H1 (cell line): ENCODE results near the gene RABEP2. TPM values are rescaled to one million over a fixed set of nuclear protein-coding genes. Genes with fewer than 3 reads are reported as not detected.

Experiments used
- CTCF ChIA-PET: fragments of 300-600 bp; sonication (Branson Sonifier 250); formaldehyde crosslinking; loops from one replicate; lab custom pipeline; 2021; ENCODE audit not compliant: partially characterized antibody; lab: Charles Lee
- POLR2A ChIA-PET: fragments of 300-600 bp; sonication (Branson Sonifier 250); formaldehyde crosslinking; loops from one replicate; lab custom pipeline; 2021; ENCODE audit warnings: inconsistent platforms; ENCODE audit not compliant: partially characterized antibody; lab: Charles Lee
- DNase-seq, 2 experiments: peaks; one replicate each; pipeline versions ENCODE4 v3.0.0 to v3.0.0-alpha.2; 2010 to 2022; ENCODE audit warnings: low spot score in 2 of 2, low read depth in 1 of 2, mixed read lengths in 1 of 2
- FAIRE-seq: peaks from 2 replicates; lab custom pipeline; 2011; peaks lifted over from hg19 to GRCh38; lab: Jason Lieb, UNC
- H2AFZ ChIP-seq: 2 replicates; pipeline ENCODE4 v1.8.1; 2012; ENCODE audit warnings: low read length, inconsistent platforms
- H2AK5ac ChIP-seq: 2 replicates; pipeline ENCODE4 v1.6.1; 2013; ENCODE audit warnings: low read depth, low read length
- H2BK120ac ChIP-seq: replicated peaks from 2 replicates; pipeline ENCODE3; 2013; ENCODE audit warnings: low read depth, low read length, inconsistent platforms
- H2BK12ac ChIP-seq: 2 replicates; pipeline ENCODE4 v1.6.1; 2013; ENCODE audit warnings: low read depth, low read length
- H2BK15ac ChIP-seq: 2 replicates; pipeline ENCODE4 v1.6.1; 2013; ENCODE audit warnings: low read length
- H2BK20ac ChIP-seq: 2 replicates; pipeline ENCODE4 v1.6.1; 2013; ENCODE audit warnings: low read length
- H2BK5ac ChIP-seq: 2 replicates; pipeline ENCODE4 v1.6.1; 2013; ENCODE audit warnings: low read depth, low read length
- H3K14ac ChIP-seq: 2 replicates; pipeline ENCODE4 v1.6.1; 2013; ENCODE audit warnings: inconsistent platforms; ENCODE audit not compliant: insufficient read length
- H3K18ac ChIP-seq: 2 replicates; pipeline ENCODE4 v1.6.1; 2013; ENCODE audit warnings: low read length; ENCODE audit errors: extremely low read depth
- H3K23ac ChIP-seq: 2 replicates; pipeline ENCODE4 v1.6.1; 2013; ENCODE audit warnings: inconsistent platforms; ENCODE audit not compliant: insufficient read length
- H3K23me2 ChIP-seq: 2 replicates; pipeline ENCODE4 v1.6.1; 2013; ENCODE audit warnings: low read depth, low read length
- H3K27ac ChIP-seq: 2 replicates; pipeline ENCODE4 v1.6.1; 2011; ENCODE audit warnings: low read depth, low read length, inconsistent platforms
- H3K27me3 ChIP-seq, 4 experiments: replicated peaks in 1 of 4; 1 replicate in 1 of 4; 2 replicates in 3 of 4; pipeline versions ENCODE4 v1.6.1 to v1.8.1; 2011 to 2013; ENCODE audit warnings: low read length in 3 of 4, mild to moderate bottlenecking in 3 of 4, inconsistent platforms in 2 of 4, mixed read lengths in 2 of 4, moderate library complexity in 1 of 4; ENCODE audit not compliant: control insufficient read depth in 3 of 4, insufficient read depth in 3 of 4; ENCODE audit errors: extremely low read depth in 1 of 4
- H3K36me3 ChIP-seq, 4 experiments: 2 replicates each; pipeline versions ENCODE4 v1.6.1 to v1.8.1; 2011 to 2013; ENCODE audit warnings: mild to moderate bottlenecking in 4 of 4, low read length in 3 of 4, moderate library complexity in 2 of 4, control low read depth in 1 of 4, inconsistent platforms in 1 of 4; ENCODE audit not compliant: insufficient read depth in 4 of 4, control insufficient read depth in 2 of 4
- H3K4ac ChIP-seq: replicated peaks from 2 replicates; pipeline ENCODE3; 2013; ENCODE audit warnings: low read length, low read depth, mixed read lengths, inconsistent platforms; ENCODE audit not compliant: insufficient read length
- H3K4me1 ChIP-seq, 4 experiments: replicated peaks in 1 of 4; 1 replicate in 1 of 4; 2 replicates in 3 of 4; pipeline versions ENCODE4 v1.6.1 to v1.8.1; 2011 to 2013; ENCODE audit warnings: low read length in 3 of 4, inconsistent platforms in 2 of 4, mixed read lengths in 1 of 4; ENCODE audit not compliant: insufficient read depth in 4 of 4, control insufficient read depth in 3 of 4
- H3K4me2 ChIP-seq, 2 experiments: 2 replicates each; pipeline versions ENCODE4 v1.6.1 to v1.8.1; 2011 to 2013; ENCODE audit warnings: low read depth in 2 of 2, low read length in 2 of 2, control low read depth in 1 of 2, inconsistent platforms in 1 of 2, mild to moderate bottlenecking in 1 of 2; ENCODE audit not compliant: insufficient read depth in 1 of 2
- H3K4me3 ChIP-seq, 4 experiments: fragments of 200-600, 300-600 bp in 1 of 4; sonication (generic), shearing (Covaris generic), sonication (Bioruptor Twin) in 1 of 4; 2 replicates each; pipeline versions ENCODE4 v1.5.1 to v1.8.1; 2011 to 2016; ENCODE audit warnings: low read length in 4 of 4, low read depth in 3 of 4, control low read depth in 2 of 4, inconsistent platforms in 2 of 4, mild to moderate bottlenecking in 2 of 4, mixed read lengths in 1 of 4, moderate library complexity in 1 of 4; ENCODE audit not compliant: insufficient read depth in 2 of 4; ENCODE audit errors: extremely low read depth in 1 of 4
- H3K56ac ChIP-seq: replicated peaks from 2 replicates; pipeline ENCODE3; 2013; ENCODE audit warnings: low read depth, mild to moderate bottlenecking, mixed read lengths, low read length, inconsistent platforms; ENCODE audit not compliant: insufficient read length
- H3K79me1 ChIP-seq: 2 replicates; pipeline ENCODE4 v1.6.1; 2013; ENCODE audit warnings: low read depth, low read length, control low read depth
- H3K79me2 ChIP-seq, 2 experiments: 2 replicates each; pipeline versions ENCODE4 v1.6.1 to v1.8.1; 2012 to 2013; ENCODE audit warnings: low read length in 2 of 2, mild to moderate bottlenecking in 2 of 2, inconsistent platforms in 1 of 2; ENCODE audit not compliant: insufficient read depth in 2 of 2, control insufficient read depth in 1 of 2
- H3K9ac ChIP-seq, 4 experiments: replicated peaks in 1 of 4; 1 replicate in 1 of 4; 2 replicates in 3 of 4; pipeline versions ENCODE4 v1.6.1 to v1.8.1; 2011 to 2013; ENCODE audit warnings: low read depth in 3 of 4, low read length in 3 of 4, control low read depth in 2 of 4, mild to moderate bottlenecking in 2 of 4, moderate library complexity in 2 of 4, inconsistent platforms in 1 of 4; ENCODE audit errors: extremely low read depth in 1 of 4
- H3K9me3 ChIP-seq, 2 experiments: 2 replicates each; pipeline versions ENCODE4 v1.6.1 to v1.8.1; 2012 to 2013; ENCODE audit warnings: mild to moderate bottlenecking in 2 of 2, moderate library complexity in 2 of 2, control low read depth in 1 of 2, inconsistent platforms in 1 of 2, low read depth in 1 of 2, low read length in 1 of 2, mixed read lengths in 1 of 2; ENCODE audit not compliant: insufficient read depth in 2 of 2
- H4K20me1 ChIP-seq, 2 experiments: replicated peaks in 1 of 2; 2 replicates each; pipeline versions ENCODE3 to v1.8.1; 2011 to 2013; ENCODE audit warnings: inconsistent platforms in 2 of 2, low read length in 2 of 2, mild to moderate bottlenecking in 1 of 2; ENCODE audit not compliant: insufficient read depth in 2 of 2, control insufficient read depth in 1 of 2
- H4K5ac ChIP-seq: 2 replicates; pipeline ENCODE4 v1.6.1; 2013; ENCODE audit warnings: low read length, low read depth, mixed read lengths, inconsistent platforms; ENCODE audit not compliant: insufficient read length
- H4K8ac ChIP-seq: 2 replicates; pipeline ENCODE4 v1.8.0; 2013; ENCODE audit warnings: mild to moderate bottlenecking, moderate library complexity, low read length, inconsistent platforms; ENCODE audit not compliant: insufficient read depth; ENCODE audit errors: extremely low read depth
- H4K91ac ChIP-seq: replicated peaks from 2 replicates; pipeline ENCODE3; 2013; ENCODE audit warnings: low read length, mixed read lengths, inconsistent platforms; ENCODE audit not compliant: insufficient read length
- CHD1 ChIP-seq: IDR thresholded peaks from 2 replicates; pipeline ENCODE4 v1.6.1; 2012; ENCODE audit warnings: low read depth, low read length, improper control_type of control experiment
- KDM1A ChIP-seq: fragments of 200-600, 300-600 bp; sonication (generic); IDR thresholded peaks from 2 replicates; pipeline ENCODE4 v1.7.1; 2016; ENCODE audit warnings: mild to moderate bottlenecking, low read length, borderline replicate concordance
- POLR2A ChIP-seq, 2 experiments: IDR thresholded peaks; 1 replicate in 1 of 2; 2 replicates in 1 of 2; pipeline ENCODE4 v1.6.1; 2011; ENCODE audit warnings: low read depth in 2 of 2, low read length in 2 of 2, mild to moderate bottlenecking in 2 of 2; ENCODE audit errors: control extremely low read depth in 1 of 2
- SIN3A ChIP-seq, 2 experiments: IDR thresholded peaks in 1 of 2; conservative IDR thresholded peaks in 1 of 2; 2 replicates each; pipeline ENCODE4 v1.6.1; 2011 to 2012; ENCODE audit warnings: low read length in 2 of 2, improper control_type of control experiment in 1 of 2, low read depth in 1 of 2, mild to moderate bottlenecking in 1 of 2
- SP2 ChIP-seq: IDR thresholded peaks from 2 replicates; pipeline ENCODE4 v1.6.1; 2012; ENCODE audit warnings: mild to moderate bottlenecking, low read length, inconsistent platforms
- SP4 ChIP-seq: IDR thresholded peaks from 2 replicates; pipeline ENCODE4 v1.6.1; 2012; ENCODE audit warnings: low read length, inconsistent platforms
- SRF ChIP-seq: IDR thresholded peaks from 2 replicates; pipeline ENCODE4 v1.6.1; 2011; ENCODE audit warnings: mild to moderate bottlenecking, low read depth, low read length, moderate library complexity
- USF2 ChIP-seq: IDR thresholded peaks from 2 replicates; pipeline ENCODE4 v1.6.1; 2011; ENCODE audit warnings: low read length, improper control_type of control experiment
- WGBS, 2 experiments: shearing (Covaris generic) in 1 of 2; methylation state at CpG; one replicate each; pipeline versions ENCODE4 v1.1.6 to v1.1.7; 2013 to 2015; ENCODE audit warnings: low lambda C conversion rate in 2 of 2, mixed read lengths in 2 of 2, inconsistent platforms in 1 of 2, low coverage in 1 of 2, missing lambda C conversion rate in 1 of 2; ENCODE audit not compliant: insufficient replicate concordance in 2 of 2, insufficient coverage in 1 of 2, insufficient read length in 1 of 2; ENCODE audit errors: extremely low coverage in 1 of 2, missing lambda C conversion rate in 1 of 2; 5-methylcytosine and 5-hydroxymethylcytosine counted together
- polyA plus RNA-seq, 7 experiments: library from polyadenylated mRNA; depleted of rRNA in 3 of 7; stranded (reverse) in 5 of 7; unstranded in 2 of 7; fragments of >200 nt in 5 of 7; fragments of 200-250 nt in 2 of 7; gene quantifications; 1 replicate in 5 of 7; 2 replicates in 1 of 7; 4 replicates in 1 of 7; pipeline versions ENCODE4 v1.2.1 to v1.2.3, GENCODE V29; 2011 to 2013; ENCODE audit warnings: missing spikeins in 2 of 7, mixed read lengths in 2 of 7
- total RNA-seq: library from RNA; stranded (reverse); fragmentation: NEBNext Ultra II Directional; extraction: Animal tissue kit (Norgen Biotek cat#: 25700); gene quantifications from 2 replicates; pipeline ENCODE4 v1.2.1, GENCODE V29; 2021

Gene RABEP2
- total and polyA plus RNA-seq, 2 of the 8 experiments (the other 6 are each of a cell fraction or from before 2014, with no cell fraction given): 10.4 to 14.9 TPM

GRCh38 chr16:28866454-28866804, 58.6 kb downstream of the RABEP2 start:
- no peak for TF ChIP-seq SP2
- TF ChIP-seq CHD1: no peak
- no peak for TF ChIP-seq USF2
- TF ChIP-seq SRF: no peak
- TF ChIP-seq POLR2A (IDR thresholded peaks at IDR 0.05; ENCODE audit: control extremely low read depth in 1 of 2, low read depth in 2 of 2, low read length in 2 of 2): no peak
- no peak for TF ChIP-seq KDM1A
- no peak for TF ChIP-seq SIN3A (conservative IDR thresholded peaks at IDR 0.05 in 1 of 2, IDR thresholded peaks at IDR 0.05 in 1 of 2; ENCODE audit: low read depth in 1 of 2, low read length in 2 of 2)
- TF ChIP-seq SP4: no peak
- FAIRE-seq: no peak
- Histone ChIP-seq H3K4me1 (peaks cover 0 to 8% (median 3%) of the 10 kb centered on the region in 4 experiments; a peak in 6 of 7 replicates), H3K4me2 (no peak overlapping the region), H2BK120ac (no peak overlapping the region), H3K36me3 (peaks cover 18 to 38% (median 28%) of the 10 kb centered on the region in 4 experiments), H3K4me3 (no peak overlapping the region), H3K23ac (no peak overlapping the region), H2AK5ac (no peak overlapping the region), H2BK20ac (no peak overlapping the region), H3K9ac (no peak overlapping the region), H2AFZ (no peak overlapping the region), H4K5ac (no peak overlapping the region), H3K14ac (no peak overlapping the region), H2BK12ac (no peak overlapping the region), H3K18ac (no peak overlapping the region), H3K79me1 (peaks cover 18% of the 10 kb centered on the region), H3K27me3 (no peaks in the 10 kb centered on the region), H3K56ac (no peak overlapping the region), H3K79me2 (peaks cover 3 to 19% of the 10 kb centered on the region in 2 experiments; a peak in 3 of 4 replicates), H2BK15ac (no peak overlapping the region), H3K9me3 (no peaks in the 10 kb centered on the region), H4K8ac (no peak overlapping the region), H4K91ac (no peak overlapping the region), H3K23me2 (peaks cover 8% of the 10 kb centered on the region), H4K20me1 (peaks cover 2 to 10% of the 10 kb centered on the region in 2 experiments), H3K4ac (no peak overlapping the region), H3K27ac (no peak overlapping the region), H2BK5ac (no peak overlapping the region)
- 94% methylated on average over 15 of the region's 17 CpGs; no CpG with 5 or more reads in 1 of the 2 experiments for WGBS, 2 experiments
- CTCF ChIA-PET: interaction anchor here (1.5 to 4.1 kb wide), 3 partner anchors 9 to 81 kb away, joined by 5 to 42 read pairs (median 12); no protein-coding TSS in a partner anchor
- POLR2A ChIA-PET: interaction anchor here (0.6 to 7.5 kb wide), 10 partner anchors 8 to 79 kb away, joined by 3 to 159 read pairs (median 6); partner anchors contain the start of genes ATP2A1, ATXN2L, RABEP2 and TUFM
- DNase-seq: no peak
